Uterus (tissue), 2 donors: ENCODE results near the gene NUTM2E.
"Not testable (repeated sequence)": the region's sequence is repeated elsewhere in the genome, so short reads cannot be mapped to it uniquely, and the experiment has no call there.

ENCODE experiments used
- POLR2A ChIP-seq, 2 donors: fragments of 450-650 bp; IDR thresholded peaks; one replicate each; pipeline ENCODE4 v1.6.1; 2016; ENCODE audit warnings: antibody characterized with exemption in 2 of 2, mild to moderate bottlenecking in 1 of 2, moderate library complexity in 1 of 2
- TF ChIP-seq, protein P1 (sequence below), 4 experiments: fragments of 200-600 bp in 2 of 4; fragments of 450-650 bp in 2 of 4; sonication (generic) in 2 of 4; IDR thresholded peaks; one replicate each; pipeline ENCODE4 v1.5.1; 2016 to 2019; ENCODE audit warnings: antibody characterized with exemption in 4 of 4, mild to moderate bottlenecking in 2 of 4, moderate library complexity in 1 of 4

DNA sequence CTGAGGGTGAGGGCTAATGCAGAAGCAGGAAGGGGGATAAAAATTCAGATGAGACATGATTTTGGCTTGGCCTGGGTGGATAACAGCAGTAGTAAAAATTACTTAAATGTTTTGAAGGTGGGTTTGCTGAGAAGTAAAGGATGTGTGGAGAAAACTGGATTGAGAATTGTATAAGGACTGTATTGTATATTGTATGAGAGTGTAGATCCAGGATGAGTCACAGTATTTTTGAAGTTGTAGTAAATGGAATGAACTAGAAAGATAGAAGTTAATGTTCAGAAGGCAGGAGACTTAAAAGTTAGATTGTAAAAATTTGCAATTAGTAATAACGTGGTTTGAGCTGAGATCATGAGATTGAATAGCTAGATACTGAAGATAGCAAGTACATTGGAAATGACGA is 10.2 kb upstream of the NUTM2E start:
- TF ChIP-seq, protein P1, sequence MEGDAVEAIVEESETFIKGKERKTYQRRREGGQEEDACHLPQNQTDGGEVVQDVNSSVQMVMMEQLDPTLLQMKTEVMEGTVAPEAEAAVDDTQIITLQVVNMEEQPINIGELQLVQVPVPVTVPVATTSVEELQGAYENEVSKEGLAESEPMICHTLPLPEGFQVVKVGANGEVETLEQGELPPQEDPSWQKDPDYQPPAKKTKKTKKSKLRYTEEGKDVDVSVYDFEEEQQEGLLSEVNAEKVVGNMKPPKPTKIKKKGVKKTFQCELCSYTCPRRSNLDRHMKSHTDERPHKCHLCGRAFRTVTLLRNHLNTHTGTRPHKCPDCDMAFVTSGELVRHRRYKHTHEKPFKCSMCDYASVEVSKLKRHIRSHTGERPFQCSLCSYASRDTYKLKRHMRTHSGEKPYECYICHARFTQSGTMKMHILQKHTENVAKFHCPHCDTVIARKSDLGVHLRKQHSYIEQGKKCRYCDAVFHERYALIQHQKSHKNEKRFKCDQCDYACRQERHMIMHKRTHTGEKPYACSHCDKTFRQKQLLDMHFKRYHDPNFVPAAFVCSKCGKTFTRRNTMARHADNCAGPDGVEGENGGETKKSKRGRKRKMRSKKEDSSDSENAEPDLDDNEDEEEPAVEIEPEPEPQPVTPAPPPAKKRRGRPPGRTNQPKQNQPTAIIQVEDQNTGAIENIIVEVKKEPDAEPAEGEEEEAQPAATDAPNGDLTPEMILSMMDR (IDR thresholded peaks at IDR 0.05) = not testable (repeated sequence)
- not testable (repeated sequence) for TF ChIP-seq POLR2A (IDR thresholded peaks at IDR 0.05)
